AG04449 (cell line): Measurements from ENCODE around the gene IL1RAPL2.

ENCODE experiments used
- CTCF ChIA-PET: fragments of 350-600 bp; formaldehyde crosslinking; extraction: SDS; loops from one replicate; lab custom pipeline; 2021; ENCODE audit warnings: antibody characterized with exemption; lab: Yijun Ruan, JAX
- POLR2A ChIA-PET: fragments of 400-600, 350-600 bp; formaldehyde crosslinking; extraction: SDS; loops from one replicate; lab custom pipeline; 2020; ENCODE audit warnings: antibody characterized with exemption, inconsistent platforms; lab: Yijun Ruan, JAX
- DNase-seq: peaks from one replicate; pipeline ENCODE4 v3.0.0-alpha.2; 2010; ENCODE audit warnings: low read depth, low spot score
- H3K4me3 ChIP-seq: 2 replicates; pipeline ENCODE4 v1.5.1; 2011; ENCODE audit warnings: low read depth, mild to moderate bottlenecking, control low read depth, low read length
- CTCF ChIP-seq: IDR thresholded peaks from one replicate; pipeline ENCODE4 v1.5.1; 2011; ENCODE audit warnings: mild to moderate bottlenecking, moderate library complexity, low read length, control low read depth, inconsistent platforms; ENCODE audit not compliant: insufficient read depth; ENCODE audit errors: missing control alignments

IL1RAPL2 gene

GRCh38 chrX:104564921-104565703 is 887 bp upstream of the IL1RAPL2 start:
- POLR2A ChIA-PET, result no interaction called here

GRCh38 chrX:104566681-104567501 is 892 bp downstream of the IL1RAPL2 start:
- no peak overlapping the region for H3K4me3 ChIP-seq
- no peak for TF ChIP-seq CTCF
- CTCF ChIA-PET, result no interaction called here
- no peak for DNase-seq
- POLR2A ChIA-PET, result no interaction called here

More at GRCh38 chrX:104564921-104565703, 887 bp upstream of the IL1RAPL2 start:
- no peak for TF ChIP-seq CTCF
- H3K4me3 ChIP-seq, result no peak overlapping the region
- CTCF ChIA-PET, result no interaction called here
- no peak for DNase-seq

GRCh38 chrX:104567506-104567905 is 1.5 kb downstream of the IL1RAPL2 start:
- CTCF ChIA-PET, result no interaction called here
- no peak for DNase-seq
- no peak for TF ChIP-seq CTCF
- POLR2A ChIA-PET, result no interaction called here
- no peak overlapping the region for H3K4me3 ChIP-seq

GRCh38 chrX:104568304-104568915 is 2.4 kb downstream of the IL1RAPL2 start:
- TF ChIP-seq CTCF, result no peak
- CTCF ChIA-PET, result no interaction called here
- H3K4me3 ChIP-seq, result no peak overlapping the region
- DNase-seq, result no peak
- POLR2A ChIA-PET, result no interaction called here

- DNase-seq, result no peak
- H3K4me3 ChIP-seq, result no peak overlapping the region
These were observed 52.3 kb downstream of the IL1RAPL2 start for GRCh38 chrX:104618106-104618895.

More at GRCh38 chrX:104618106-104618895, 52.3 kb downstream of the IL1RAPL2 start:
- no peak for TF ChIP-seq CTCF
- CTCF ChIA-PET, result no interaction called here
- POLR2A ChIA-PET, result no interaction called here
